IPS DF 6.9 (cell line): ENCODE measurements around the gene CACNG7.

Experiments
- DNase-seq: peaks from one replicate; pipeline ENCODE4 v3.0.0-alpha.2; 2013; ENCODE audit warnings: low read depth, low spot score
- H3K27ac ChIP-seq: one replicate; pipeline ENCODE4 v1.5.1; 2013; ENCODE audit warnings: low read length, control low read depth
- H3K27me3 ChIP-seq: 2 replicates; pipeline ENCODE4 v1.6.1; 2013; ENCODE audit warnings: mild to moderate bottlenecking, low read length; ENCODE audit not compliant: control insufficient read depth, insufficient read depth
- H3K36me3 ChIP-seq: 2 replicates; pipeline ENCODE4 v1.6.1; 2013; ENCODE audit warnings: low read length; ENCODE audit not compliant: control insufficient read depth, insufficient read depth
- H3K4me1 ChIP-seq: 2 replicates; pipeline ENCODE4 v1.6.1; 2013; ENCODE audit warnings: low read length; ENCODE audit not compliant: control insufficient read depth, insufficient read depth
- H3K4me3 ChIP-seq: 2 replicates; pipeline ENCODE4 v1.5.1; 2013; ENCODE audit warnings: mild to moderate bottlenecking, low read length
- H3K9me3 ChIP-seq: 2 replicates; pipeline ENCODE4 v1.6.1; 2013; ENCODE audit warnings: low read length, inconsistent platforms; ENCODE audit not compliant: control insufficient read depth, insufficient read depth
- WGBS: extraction: QIAGEN DNeasy Blood & Tissue Kit; methylation state at CpG from one replicate; pipeline ENCODE4 v1.1.7; 2013; ENCODE audit warnings: mixed read lengths, missing lambda C conversion rate; ENCODE audit not compliant: insufficient read length, insufficient coverage; 5-methylcytosine and 5-hydroxymethylcytosine counted together

CACNG7 gene

GRCh38 chr19:53965091-53965490, 56.0 kb downstream of the CACNG7 start:
- WGBS: no CpG with 5 or more reads among the region's 11 CpGs
- no peak overlapping the region for H3K4me3 ChIP-seq
- H3K27ac ChIP-seq: no peak overlapping the region
- H3K36me3 ChIP-seq: peaks cover 3% of the 10 kb centered on the region; the same call in 1 of the 2 replicates
- no peak for DNase-seq
- peaks cover 2% of the 10 kb centered on the region; the same call in 1 of the 2 replicates for H3K4me1 ChIP-seq
- H3K27me3 ChIP-seq: no peaks in the 10 kb centered on the region
- H3K9me3 ChIP-seq: no peaks in the 10 kb centered on the region

- Histone ChIP-seq H3K9me3 (no peaks in the 10 kb centered on the region), H3K4me1 (peaks cover 2% of the 10 kb centered on the region; the same call in 1 of the 2 replicates), H3K36me3 (peaks cover 3% of the 10 kb centered on the region; the same call in 1 of the 2 replicates), H3K27me3 (no peaks in the 10 kb centered on the region), H3K27ac (no peak overlapping the region), H3K4me3 (no peak overlapping the region)
- DNase-seq: no peak
- WGBS: no CpG with 5 or more reads among the region's 7 CpGs
Measured at GRCh38 chr19:53966931-53967330, 57.9 kb downstream of the CACNG7 start.

GRCh38 chr19:53969366-53969765, 60.3 kb downstream of the CACNG7 start:
- Histone ChIP-seq H3K4me3 (no peak overlapping the region), H3K4me1 (no peaks in the 10 kb centered on the region), H3K36me3 (peaks cover 3% of the 10 kb centered on the region; the same call in 1 of the 2 replicates), H3K27me3 (no peaks in the 10 kb centered on the region), H3K27ac (no peak overlapping the region), H3K9me3 (no peaks in the 10 kb centered on the region)
- no peak for DNase-seq
- WGBS: no CpG with 5 or more reads among the region's 6 CpGs

- Histone ChIP-seq H3K27ac (no peak overlapping the region), H3K27me3 (no peaks in the 10 kb centered on the region), H3K36me3 (no peaks in the 10 kb centered on the region), H3K9me3 (no peaks in the 10 kb centered on the region), H3K4me3 (no peak overlapping the region), H3K4me1 (no peaks in the 10 kb centered on the region)
- no peak for DNase-seq
- no CpG with 5 or more reads among the region's 10 CpGs for WGBS
Measured at GRCh38 chr19:53971673-53972072, 62.6 kb downstream of the CACNG7 start.

- WGBS: no CpG with 5 or more reads among the region's 9 CpGs
- no peaks in the 10 kb centered on the region; the same call in 1 of the 2 replicates for H3K36me3 ChIP-seq
- peaks cover 6% of the 10 kb centered on the region; the same call in 1 of the 2 replicates for H3K4me1 ChIP-seq
- peak overlapping the region; percentile 62; the same call in 1 of the 2 replicates for H3K4me3 ChIP-seq
- no peak for DNase-seq
- H3K27me3 ChIP-seq: no peaks in the 10 kb centered on the region
- no peak overlapping the region for H3K27ac ChIP-seq
- H3K9me3 ChIP-seq: no peaks in the 10 kb centered on the region
Measured at GRCh38 chr19:53977429-53977990, 68.4 kb downstream of the CACNG7 start.

- Histone ChIP-seq H3K9me3 (no peaks in the 10 kb centered on the region), H3K27ac (no peak overlapping the region), H3K36me3 (no peaks in the 10 kb centered on the region; the same call in 1 of the 2 replicates), H3K4me3 (peak overlapping the region; percentile 62; the same call in 1 of the 2 replicates), H3K27me3 (no peaks in the 10 kb centered on the region), H3K4me1 (peaks cover 6% of the 10 kb centered on the region; the same call in 1 of the 2 replicates)
- peak; percentile 98 for DNase-seq
- WGBS: no CpG with 5 or more reads among the region's 54 CpGs
Measured at GRCh38 chr19:53977991-53978731, 69.1 kb downstream of the CACNG7 start.

GRCh38 chr19:53978975-53979801, 70.1 kb downstream of the CACNG7 start:
- Histone ChIP-seq H3K4me3 (peak overlapping the region; percentile 87; the same call in 1 of the 2 replicates), H3K9me3 (no peaks in the 10 kb centered on the region), H3K27me3 (no peaks in the 10 kb centered on the region), H3K4me1 (peaks cover 6% of the 10 kb centered on the region; the same call in 1 of the 2 replicates), H3K36me3 (no peaks in the 10 kb centered on the region; the same call in 1 of the 2 replicates), H3K27ac (no peak overlapping the region)
- DNase-seq: no peak
- 100% methylated on average over 4 of the region's 19 CpGs for WGBS

- no peak for DNase-seq
- no peaks in the 10 kb centered on the region; the same call in 1 of the 2 replicates for H3K36me3 ChIP-seq
- WGBS: no CpG with 5 or more reads among the region's 20 CpGs
- H3K9me3 ChIP-seq: no peaks in the 10 kb centered on the region
- peak overlapping the region; percentile 36; the same call in 1 of the 2 replicates for H3K4me3 ChIP-seq
- peaks cover 6% of the 10 kb centered on the region; the same call in 1 of the 2 replicates for H3K4me1 ChIP-seq
- H3K27ac ChIP-seq: no peak overlapping the region
- H3K27me3 ChIP-seq: no peaks in the 10 kb centered on the region
Measured at GRCh38 chr19:53980539-53981375, 71.7 kb downstream of the CACNG7 start.

GRCh38 chr19:53981376-53981951, 72.4 kb downstream of the CACNG7 start:
- H3K27ac ChIP-seq: no peak overlapping the region
- no CpG with 5 or more reads among the region's 13 CpGs for WGBS
- peaks cover 6% of the 10 kb centered on the region; the same call in 1 of the 2 replicates for H3K4me1 ChIP-seq
- DNase-seq: no peak
- H3K27me3 ChIP-seq: no peaks in the 10 kb centered on the region
- H3K36me3 ChIP-seq: no peaks in the 10 kb centered on the region; the same call in 1 of the 2 replicates
- no peaks in the 10 kb centered on the region for H3K9me3 ChIP-seq
- peak overlapping the region; percentile 17 for H3K4me3 ChIP-seq
